Transverse colon (tissue), 4 donors: ENCODE results near the gene GSAP. TPM values are rescaled to one million over a fixed set of nuclear protein-coding genes. Genes with fewer than 3 reads are reported as not detected.

Source experiments
- DNase-seq: peaks from one replicate; pipeline ENCODE4 v3.0.0-alpha.2; 2019
- H3K27ac ChIP-seq, 4 donors: fragments of 200-600 bp; sonication (generic); 2 replicates each; pipeline ENCODE4 v1.5.1; 2016 to 2018; ENCODE audit warnings: inconsistent platforms in 4 of 4
- H3K27me3 ChIP-seq: fragments of 200-600 bp; sonication (generic); 2 replicates; pipeline ENCODE4 v1.5.1; 2017; ENCODE audit warnings: inconsistent platforms
- H3K36me3 ChIP-seq, 4 donors: fragments of 200-600 bp; sonication (generic); 2 replicates each; pipeline ENCODE4 v1.5.1; 2017 to 2019; ENCODE audit warnings: inconsistent platforms in 4 of 4
- H3K4me1 ChIP-seq, 4 donors: fragments of 200-600 bp; sonication (generic); 2 replicates each; pipeline ENCODE4 v1.5.1; 2017 to 2020; ENCODE audit warnings: inconsistent platforms in 4 of 4
- H3K4me3 ChIP-seq, 4 donors: fragments of 200-600 bp; sonication (generic); 1 replicate in 1 of 4; 2 replicates in 3 of 4; pipeline versions ENCODE4 v1.5.1 to v1.6.1; 2017 to 2019; ENCODE audit warnings: inconsistent platforms in 4 of 4
- H3K9me3 ChIP-seq, 2 donors: fragments of 200-600 bp; sonication (generic); 2 replicates each; pipeline ENCODE4 v1.5.1; 2017 to 2019; ENCODE audit warnings: inconsistent platforms in 2 of 2
- EP300 ChIP-seq: sonication (generic); formaldehyde crosslinking; IDR thresholded peaks from one replicate; pipeline ENCODE4 v1.6.1; 2017; ENCODE audit warnings: antibody characterized with exemption, low read depth
- POLR2A ChIP-seq: fragments of 450-650 bp; IDR thresholded peaks from one replicate; pipeline ENCODE4 v1.6.1; 2016; ENCODE audit warnings: antibody characterized with exemption, mild to moderate bottlenecking, moderate library complexity
- POLR2AphosphoS5 ChIP-seq, 3 donors: sonication (generic); formaldehyde crosslinking; IDR thresholded peaks; one replicate each; pipeline ENCODE4 v1.6.1; 2016; ENCODE audit warnings: antibody characterized with exemption in 3 of 3
- WGBS, 2 donors: methylation state at CpG; one replicate each; pipeline ENCODE4 v1.1.5; 2018; ENCODE audit warnings: low coverage in 1 of 2; 5-methylcytosine and 5-hydroxymethylcytosine counted together
- in situ Hi-C, 4 donors: fragments of 200-750 bp; cut with MboI; loops; one replicate each; pipeline versions ENCODE4 v1.15.0 to v1.15.1; 2017; ENCODE audit warnings: low sequenced_read_pairs in 3 of 4, low pct_ligation_motif_present in 1 of 4, low pct_unique_long_range_greater_than_20kb in 1 of 4
- intact Hi-C: fragments of 100-400 bp; cut with DNase I; formaldehyde crosslinking; loops from one replicate; pipeline ENCODE4 v1.15.1; 2023; ENCODE audit warnings: low total_unique reads
- total RNA-seq, 4 donors: library from RNA; depleted of rRNA; stranded (reverse); fragments of >200 nt; gene quantifications; one replicate each; pipeline ENCODE4 v1.1.0, GENCODE V29; 2016
- TF ChIP-seq, protein P1 (sequence below), 5 experiments: fragments of 200-600 bp in 3 of 5; fragments of 450-650 bp in 2 of 5; sonication (generic) in 3 of 5; IDR thresholded peaks; 1 replicate in 2 of 5; 2 replicates in 3 of 5; pipeline ENCODE4 v1.5.1; 2016 to 2017; ENCODE audit warnings: antibody characterized with exemption in 5 of 5, inconsistent platforms in 3 of 5, mild to moderate bottlenecking in 2 of 5, moderate library complexity in 1 of 5

The GSAP gene
- total RNA-seq, 4 donors from 2014 or later = 5.0 to 25.2 (median 15.5) TPM

DNA sequence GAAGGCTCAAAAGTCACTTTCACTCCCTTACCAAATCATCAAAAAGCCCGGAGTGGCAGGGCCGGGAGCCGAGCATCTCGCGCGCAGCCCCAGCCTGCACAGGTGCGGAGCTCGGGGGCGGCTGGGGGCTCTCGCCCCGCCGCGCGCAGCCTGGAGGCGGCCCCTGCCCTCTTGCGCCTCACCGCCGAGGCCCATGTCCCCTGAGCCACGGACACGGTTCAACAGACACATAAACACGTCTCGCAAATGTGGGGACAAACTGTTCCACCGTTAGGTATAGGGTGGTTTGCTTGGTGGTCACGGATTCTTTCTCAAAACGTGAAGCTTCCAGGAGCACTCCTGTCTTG lies 700 bp downstream of the GSAP start:
- no peaks in the 10 kb centered on the region for H3K9me3 ChIP-seq
- no peaks in the 10 kb centered on the region for H3K27me3 ChIP-seq
- peak overlapping the region; percentile 82 to 89 (median 86) for H3K27ac ChIP-seq
- TF ChIP-seq EP300 (no peak), POLR2A (no peak), POLR2AphosphoS5 (IDR thresholded peaks at IDR 0.05) (peak in 1 of 3 donors; percentile 23)
- TF ChIP-seq, protein P1, sequence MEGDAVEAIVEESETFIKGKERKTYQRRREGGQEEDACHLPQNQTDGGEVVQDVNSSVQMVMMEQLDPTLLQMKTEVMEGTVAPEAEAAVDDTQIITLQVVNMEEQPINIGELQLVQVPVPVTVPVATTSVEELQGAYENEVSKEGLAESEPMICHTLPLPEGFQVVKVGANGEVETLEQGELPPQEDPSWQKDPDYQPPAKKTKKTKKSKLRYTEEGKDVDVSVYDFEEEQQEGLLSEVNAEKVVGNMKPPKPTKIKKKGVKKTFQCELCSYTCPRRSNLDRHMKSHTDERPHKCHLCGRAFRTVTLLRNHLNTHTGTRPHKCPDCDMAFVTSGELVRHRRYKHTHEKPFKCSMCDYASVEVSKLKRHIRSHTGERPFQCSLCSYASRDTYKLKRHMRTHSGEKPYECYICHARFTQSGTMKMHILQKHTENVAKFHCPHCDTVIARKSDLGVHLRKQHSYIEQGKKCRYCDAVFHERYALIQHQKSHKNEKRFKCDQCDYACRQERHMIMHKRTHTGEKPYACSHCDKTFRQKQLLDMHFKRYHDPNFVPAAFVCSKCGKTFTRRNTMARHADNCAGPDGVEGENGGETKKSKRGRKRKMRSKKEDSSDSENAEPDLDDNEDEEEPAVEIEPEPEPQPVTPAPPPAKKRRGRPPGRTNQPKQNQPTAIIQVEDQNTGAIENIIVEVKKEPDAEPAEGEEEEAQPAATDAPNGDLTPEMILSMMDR (IDR thresholded peaks at IDR 0.05) = no peak
- H3K4me1 ChIP-seq = peaks cover 5 to 17% (median 11%) of the 10 kb centered on the region in 4 donors
- H3K36me3 ChIP-seq = no peaks in the 10 kb centered on the region
- H3K4me3 ChIP-seq = peak overlapping the region; percentile 66 to 88 (median 72)
- intact Hi-C loops (no loop called here), in situ Hi-C loops (no loop called here)
- WGBS, 2 donors = 2% methylated on average over 24 of the region's 25 CpGs; no CpG with 5 or more reads in 1 of the 2 donors
- peak; percentile 48 for DNase-seq

DNA sequence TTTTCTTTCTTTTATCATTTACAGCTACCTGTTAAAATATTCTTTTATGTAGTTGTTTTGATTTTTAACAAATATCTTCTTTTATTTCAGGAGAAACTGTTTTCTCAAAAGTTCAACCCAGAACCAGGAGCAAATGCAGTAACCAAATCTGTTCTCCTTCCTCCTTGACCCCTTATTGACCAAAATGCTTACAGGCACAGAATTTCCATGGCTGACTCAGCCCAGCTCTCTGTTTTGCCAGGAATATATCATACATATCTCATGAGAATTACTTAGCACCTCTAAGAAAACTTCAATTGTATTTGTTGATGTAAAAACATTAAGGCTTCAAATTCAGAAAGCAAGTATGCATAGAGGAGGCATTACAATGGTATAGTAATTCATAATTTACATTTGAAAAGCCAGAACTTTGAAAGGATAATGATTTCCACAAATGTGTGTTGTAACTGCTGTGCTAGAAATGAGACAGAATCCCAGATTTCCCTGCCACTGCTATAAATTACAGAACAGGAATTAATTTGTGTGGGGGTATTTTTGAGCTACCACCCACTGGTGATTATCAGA lies 2.2 kb downstream of the GSAP start:
- no peak for DNase-seq
- TF ChIP-seq, protein P1 (IDR thresholded peaks at IDR 0.05) = no peak
- TF ChIP-seq POLR2AphosphoS5 (IDR thresholded peaks at IDR 0.05) = no peak
- TF ChIP-seq EP300 = no peak
- no peak for TF ChIP-seq POLR2A
- H3K27me3 ChIP-seq = no peaks in the 10 kb centered on the region
- no peaks in the 10 kb centered on the region for H3K36me3 ChIP-seq
- peaks cover 5 to 17% (median 11%) of the 10 kb centered on the region in 4 donors for H3K4me1 ChIP-seq
- peak overlapping the region in 2 of 4 donors; percentile 39 to 85 for H3K27ac ChIP-seq
- H3K4me3 ChIP-seq = no peak overlapping the region
- H3K9me3 ChIP-seq = no peaks in the 10 kb centered on the region
- in situ Hi-C loops = no loop called here
- intact Hi-C loops = no loop called here

DNA sequence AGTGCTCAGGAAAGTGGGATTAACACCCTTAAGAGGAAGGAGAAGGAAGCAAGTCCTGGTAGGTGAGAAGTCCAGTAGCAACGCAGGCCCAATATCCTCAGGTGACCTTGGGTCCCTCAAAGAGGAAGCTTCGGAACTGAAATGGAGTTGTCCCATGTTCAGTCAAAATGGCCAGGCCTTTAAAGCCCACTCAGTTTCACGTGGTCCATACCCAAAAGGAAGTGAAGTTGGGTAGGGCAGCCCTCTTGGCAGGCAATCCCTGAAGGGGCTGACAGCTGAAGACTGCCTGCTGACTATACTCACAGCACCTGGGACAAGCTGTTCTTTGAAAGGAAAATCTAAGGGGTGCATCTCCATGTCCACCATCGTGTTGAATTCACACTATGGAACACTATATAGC lies 3.0 kb downstream of the GSAP start:
- H3K36me3 ChIP-seq = no peaks in the 10 kb centered on the region
- intact Hi-C loops = no loop called here
- no peak overlapping the region for H3K4me3 ChIP-seq
- H3K4me1 ChIP-seq = peaks cover 5 to 17% (median 11%) of the 10 kb centered on the region in 4 donors
- no peak overlapping the region for H3K27ac ChIP-seq
- no peaks in the 10 kb centered on the region for H3K9me3 ChIP-seq
- in situ Hi-C loops = no loop called here
- WGBS, 2 donors = 25 to 69% methylated on average over 2 to 4 of the region's 4 CpGs
- H3K27me3 ChIP-seq = no peaks in the 10 kb centered on the region
- DNase-seq = no peak
- TF ChIP-seq POLR2AphosphoS5 (IDR thresholded peaks at IDR 0.05) (no peak), EP300 (no peak), POLR2A (no peak)
- TF ChIP-seq, protein P1 (IDR thresholded peaks at IDR 0.05) = no peak

DNA sequence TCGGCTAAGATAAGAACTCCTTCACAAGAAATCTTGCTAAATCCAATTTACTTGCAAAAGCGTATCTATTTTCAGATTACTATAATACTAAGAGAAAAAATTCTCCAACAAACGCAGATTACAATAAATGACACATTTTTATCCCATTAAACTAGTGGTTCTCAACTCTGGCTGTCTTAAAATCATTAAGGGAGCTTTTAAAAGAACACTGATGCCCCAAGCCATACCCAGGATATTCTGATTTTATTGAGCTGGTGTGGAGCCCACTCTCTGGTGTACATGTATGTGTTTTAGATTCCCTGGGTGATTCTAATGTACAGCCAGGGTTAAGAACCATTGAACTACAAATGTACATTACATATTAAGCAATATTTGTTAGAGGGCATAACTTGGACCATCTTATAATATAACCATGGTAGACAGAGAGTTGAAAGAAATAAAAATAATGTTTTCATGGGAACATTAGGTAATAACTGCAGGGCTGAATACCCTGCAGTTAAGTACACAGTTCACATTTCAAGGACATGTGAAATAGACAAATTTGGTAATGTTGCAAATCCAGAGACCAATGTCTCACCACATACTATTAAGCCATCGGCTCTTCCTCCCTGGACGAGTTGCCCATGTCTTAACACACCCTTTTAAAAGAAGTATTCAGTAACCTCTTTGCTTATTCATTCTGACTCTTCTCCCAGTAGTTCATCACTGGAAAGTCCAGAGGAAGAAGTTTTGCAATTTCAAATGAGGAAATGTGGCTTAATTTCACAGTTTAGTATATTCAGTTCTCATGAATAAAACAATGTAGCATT lies 6.2 kb downstream of the GSAP start:
- Histone ChIP-seq H3K4me1 (peaks cover 0 to 6% (median 0%) of the 10 kb centered on the region in 4 donors), H3K9me3 (no peaks in the 10 kb centered on the region), H3K27me3 (no peaks in the 10 kb centered on the region), H3K36me3 (no peaks in the 10 kb centered on the region), H3K27ac (no peak overlapping the region), H3K4me3 (no peak overlapping the region)
- 78 to 88% methylated on average over 5 of the region's 5 CpGs for WGBS, 2 donors
- intact Hi-C loops (no loop called here), in situ Hi-C loops (no loop called here)
- DNase-seq = no peak
- TF ChIP-seq POLR2AphosphoS5 (IDR thresholded peaks at IDR 0.05) = no peak
- TF ChIP-seq, protein P1 (IDR thresholded peaks at IDR 0.05) = no peak
- TF ChIP-seq POLR2A = no peak
- no peak for TF ChIP-seq EP300
